ENCODE results near the gene EHD4.

Gene EHD4

GRCh38 chr15:41884458-41884857, 87.9 kb downstream of the EHD4 start:
- DNase-seq (ENCODE audit: insufficient read length, low spot score) (no peak), FAIRE-seq (no peak)

- no peak for FAIRE-seq
- no peak for DNase-seq (ENCODE audit: insufficient read length, low spot score)
Observed at GRCh38 chr15:41883484-41883825, 88.9 kb downstream of the EHD4 start.

DNA sequence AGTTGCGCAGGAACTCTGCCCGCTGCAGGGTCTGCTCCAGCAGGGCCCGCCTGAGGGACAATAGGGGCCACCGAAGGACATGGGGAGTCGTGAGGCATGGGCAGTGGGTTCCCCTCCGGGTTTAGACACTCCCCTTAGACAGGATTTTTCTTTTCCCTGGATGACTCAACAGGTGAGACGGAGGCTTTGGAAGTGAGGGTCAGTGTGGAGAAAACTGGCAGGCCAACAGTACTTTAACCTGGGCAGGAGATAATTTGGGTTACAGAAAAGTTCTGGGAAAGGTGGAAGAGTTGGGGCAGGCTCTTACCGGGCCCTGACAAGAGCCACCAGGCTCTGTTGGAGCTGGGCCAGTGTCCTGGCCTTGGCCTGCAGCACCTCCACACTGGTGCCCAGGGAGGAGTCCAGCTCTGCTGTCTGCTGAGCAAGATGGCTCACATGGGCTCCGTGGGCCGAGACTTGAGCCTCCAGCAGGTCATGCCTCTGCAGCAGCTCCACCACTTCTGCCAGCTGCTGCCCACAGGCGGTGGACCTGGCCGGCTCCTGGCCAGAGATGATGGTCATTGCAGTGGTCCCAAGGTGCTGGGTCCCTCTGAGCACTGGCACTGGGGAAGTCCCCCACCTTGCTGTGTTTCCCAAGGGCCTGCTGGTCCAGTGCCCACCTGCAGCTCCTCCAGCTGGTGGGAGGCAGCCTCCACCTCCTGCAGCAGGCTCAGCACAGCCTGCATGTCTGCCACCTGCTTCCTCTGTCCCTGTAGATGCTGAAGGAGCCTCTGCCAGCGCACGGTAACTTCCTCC, 89.5 kb downstream of the EHD4 start:
- FAIRE-seq (no peak), DNase-seq (ENCODE audit: insufficient read length, low spot score) (no peak)

DNA sequence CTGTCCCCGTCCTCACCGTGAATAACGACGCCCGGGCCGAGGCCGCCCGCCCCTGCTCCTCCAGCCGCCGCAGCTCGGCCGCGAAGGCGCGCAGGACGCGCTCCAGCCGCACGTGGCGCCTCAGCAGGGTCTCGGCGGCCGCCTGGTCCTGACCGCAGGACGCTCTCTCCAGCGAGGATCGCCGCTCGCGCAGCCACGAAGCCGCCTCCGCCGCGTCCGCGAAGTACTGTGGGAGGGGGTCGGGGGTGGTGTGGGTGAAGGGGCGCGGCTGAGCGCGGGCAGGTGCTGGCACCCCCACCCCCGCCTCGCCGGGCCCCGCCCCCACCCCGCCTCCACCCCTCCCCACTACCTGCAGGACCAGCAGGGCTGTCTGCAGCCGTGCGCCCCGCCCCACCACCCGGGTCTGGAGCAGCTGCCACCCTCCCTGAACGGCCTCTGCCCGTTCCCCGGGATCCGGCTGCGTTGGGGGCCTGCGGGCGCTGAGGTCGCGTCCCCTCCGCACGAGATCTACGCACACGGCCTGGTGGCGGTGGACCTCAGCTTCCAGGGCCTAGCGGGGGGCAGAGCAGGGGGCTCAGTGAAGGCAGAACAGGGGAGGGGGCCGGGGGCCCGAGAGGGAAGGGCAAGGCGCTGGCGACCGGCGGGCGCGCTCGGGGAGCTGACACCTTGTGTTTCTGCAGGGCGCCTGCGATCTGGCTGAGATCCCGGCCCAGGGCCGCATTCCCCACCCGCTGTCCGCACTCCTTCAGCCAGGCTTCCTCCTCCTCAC, 90.3 kb downstream of the EHD4 start:
- DNase-seq (ENCODE audit: insufficient read length, low spot score) (no peak), FAIRE-seq (no peak)

DNA sequence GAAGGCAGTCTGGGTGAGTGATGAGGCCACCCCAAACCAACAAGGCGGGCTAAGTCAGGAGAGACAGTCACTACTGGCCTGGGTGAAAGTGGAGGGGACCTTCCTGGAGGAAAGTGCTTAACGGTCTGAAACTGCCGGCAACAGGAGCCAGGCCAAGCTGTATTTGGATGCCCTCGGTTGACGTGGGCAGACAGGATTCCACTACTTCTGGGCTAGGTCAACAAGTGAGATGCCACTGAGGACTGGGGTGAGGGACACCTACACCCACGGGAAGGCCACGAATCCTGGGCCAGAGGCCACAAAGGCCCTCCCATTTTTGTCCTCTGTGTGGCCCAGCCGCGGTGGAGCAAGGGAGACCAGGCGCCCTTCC, 90.8 kb downstream of the EHD4 start:
- no peak for FAIRE-seq

GRCh38 chr15:41881086-41881485, 91.3 kb downstream of the EHD4 start:
- DNase-seq (ENCODE audit: insufficient read length, low spot score) (no peak), FAIRE-seq (no peak)

More for the DNA sequence above, 90.8 kb downstream of the EHD4 start:
- no peak for DNase-seq (ENCODE audit: insufficient read length, low spot score)

- DNase-seq (ENCODE audit: insufficient read length, low spot score) (no peak), FAIRE-seq (no peak)
Observed at GRCh38 chr15:41880156-41880877, 92.0 kb downstream of the EHD4 start.

GRCh38 chr15:41879321-41879845, 93.0 kb downstream of the EHD4 start:
- FAIRE-seq: no peak
- DNase-seq (ENCODE audit: insufficient read length, low spot score): no peak

- FAIRE-seq: no peak
- DNase-seq (ENCODE audit: insufficient read length, low spot score): no peak
Observed at GRCh38 chr15:41878355-41878699, 94.0 kb downstream of the EHD4 start.

GRCh38 chr15:41877631-41878354, 94.6 kb downstream of the EHD4 start:
- DNase-seq (ENCODE audit: insufficient read length, low spot score): no peak
- FAIRE-seq: no peak

GRCh38 chr15:41876689-41877088, 95.7 kb downstream of the EHD4 start:
- FAIRE-seq (no peak), DNase-seq (ENCODE audit: insufficient read length, low spot score) (no peak)

GRCh38 chr15:41876007-41876406, 96.3 kb downstream of the EHD4 start:
- DNase-seq (ENCODE audit: insufficient read length, low spot score) (no peak), FAIRE-seq (no peak)

- DNase-seq (ENCODE audit: insufficient read length, low spot score) (no peak), FAIRE-seq (no peak)
Observed at GRCh38 chr15:41874736-41875135, 97.6 kb downstream of the EHD4 start.

- FAIRE-seq (no peak), DNase-seq (ENCODE audit: insufficient read length, low spot score) (no peak)
Observed at GRCh38 chr15:41873711-41874110, 98.6 kb downstream of the EHD4 start.

GRCh38 chr15:41872166-41872747, 100.1 kb downstream of the EHD4 start:
- DNase-seq (ENCODE audit: insufficient read length, low spot score): no peak
- FAIRE-seq: no peak

DNA sequence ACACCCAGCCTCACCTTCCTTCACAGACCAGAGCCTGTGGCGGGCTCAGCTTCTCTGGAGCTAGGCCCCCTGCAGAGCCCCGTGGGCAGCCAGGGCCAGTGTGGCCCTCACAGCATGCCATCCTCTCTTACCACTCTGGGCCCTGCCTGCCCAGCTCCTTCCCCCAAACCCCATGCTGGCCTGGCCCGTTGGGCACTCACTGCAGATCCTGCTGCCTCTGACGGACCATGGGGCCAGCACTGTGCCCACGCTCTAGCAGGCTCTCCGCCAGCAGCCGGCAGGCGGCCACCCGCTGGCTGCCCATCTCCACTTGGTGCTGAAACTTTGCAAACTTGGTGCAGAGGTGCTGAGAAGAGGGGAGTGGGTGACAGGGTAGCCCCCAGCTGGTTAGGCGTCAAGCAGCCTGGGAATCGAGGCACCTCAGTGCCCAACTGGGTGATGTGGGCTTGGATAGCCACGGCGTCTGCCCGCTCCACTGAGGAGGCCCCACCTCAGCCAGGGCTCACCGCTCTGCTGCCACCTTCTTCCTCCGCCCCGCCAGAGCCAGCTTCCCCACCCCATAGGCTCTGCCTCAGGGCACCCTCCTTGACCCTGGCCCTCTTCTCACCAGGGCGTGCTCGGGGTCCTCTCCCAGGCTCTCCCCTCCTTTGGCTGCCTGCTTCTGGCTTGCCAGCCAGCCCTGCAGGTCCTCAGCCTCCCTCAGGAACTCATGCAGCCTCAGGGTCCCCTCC, 101.0 kb downstream of the EHD4 start:
- DNase-seq (ENCODE audit: insufficient read length, low spot score) (no peak), FAIRE-seq (no peak)

DNA sequence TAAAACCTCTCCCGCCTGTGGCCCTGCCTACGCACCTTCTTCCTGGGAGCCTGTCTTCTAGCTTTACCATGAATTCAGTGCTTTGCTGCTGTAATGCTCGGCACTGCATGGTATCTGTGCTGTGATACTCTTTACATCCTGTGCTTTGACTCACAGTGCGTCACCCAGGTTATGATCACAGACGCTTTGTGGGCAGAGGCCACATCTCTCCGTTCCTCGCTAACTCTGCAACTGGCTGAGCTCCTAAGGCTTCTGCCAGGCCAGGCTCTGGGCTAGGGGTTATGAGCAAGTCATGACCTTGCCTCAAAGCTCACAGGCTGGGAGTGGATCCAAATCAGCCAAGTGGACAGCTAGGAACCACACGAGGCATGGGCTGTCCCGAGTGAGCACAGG, 101.7 kb downstream of the EHD4 start:
- no peak for FAIRE-seq
- DNase-seq (ENCODE audit: insufficient read length, low spot score): no peak

GRCh38 chr15:41869770-41870688, 102.3 kb downstream of the EHD4 start:
- DNase-seq (ENCODE audit: insufficient read length, low spot score) (no peak), FAIRE-seq (no peak)

- FAIRE-seq (no peak), DNase-seq (ENCODE audit: insufficient read length, low spot score) (no peak)
Observed at GRCh38 chr15:41868321-41868720, 104.0 kb downstream of the EHD4 start.
